ENCODE results near the gene TCF4.

DNA sequence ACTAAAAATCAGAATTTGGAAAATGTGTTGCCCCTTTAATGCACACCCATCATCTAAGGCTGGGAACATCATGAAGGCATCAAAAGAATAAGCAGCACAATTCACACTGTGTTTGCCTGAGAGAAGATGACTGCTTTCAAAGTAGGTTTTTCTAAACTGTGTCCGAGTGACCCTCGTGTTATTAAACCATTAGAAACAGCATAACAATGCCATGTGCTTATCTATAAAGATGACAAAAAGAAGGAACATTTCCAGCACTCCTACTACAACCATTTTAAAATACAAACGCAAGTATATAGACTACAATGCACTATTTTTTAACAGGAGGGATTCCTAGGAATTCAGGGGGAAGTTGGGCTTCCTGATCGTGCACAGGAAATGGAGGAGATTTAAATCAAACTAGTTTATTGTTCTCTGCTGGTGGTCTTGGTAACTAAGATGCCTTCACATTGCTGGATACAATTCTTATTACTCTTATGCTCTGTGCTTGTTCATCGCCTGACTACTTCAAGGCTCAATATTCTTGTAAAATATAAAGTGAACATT is 322.8 kb downstream of the TCF4 start:
- TF ChIP-seq EZH2 (IDR thresholded peaks at IDR 0.05; ENCODE audit: low read length): no peak
- TF ChIP-seq, protein P1, sequence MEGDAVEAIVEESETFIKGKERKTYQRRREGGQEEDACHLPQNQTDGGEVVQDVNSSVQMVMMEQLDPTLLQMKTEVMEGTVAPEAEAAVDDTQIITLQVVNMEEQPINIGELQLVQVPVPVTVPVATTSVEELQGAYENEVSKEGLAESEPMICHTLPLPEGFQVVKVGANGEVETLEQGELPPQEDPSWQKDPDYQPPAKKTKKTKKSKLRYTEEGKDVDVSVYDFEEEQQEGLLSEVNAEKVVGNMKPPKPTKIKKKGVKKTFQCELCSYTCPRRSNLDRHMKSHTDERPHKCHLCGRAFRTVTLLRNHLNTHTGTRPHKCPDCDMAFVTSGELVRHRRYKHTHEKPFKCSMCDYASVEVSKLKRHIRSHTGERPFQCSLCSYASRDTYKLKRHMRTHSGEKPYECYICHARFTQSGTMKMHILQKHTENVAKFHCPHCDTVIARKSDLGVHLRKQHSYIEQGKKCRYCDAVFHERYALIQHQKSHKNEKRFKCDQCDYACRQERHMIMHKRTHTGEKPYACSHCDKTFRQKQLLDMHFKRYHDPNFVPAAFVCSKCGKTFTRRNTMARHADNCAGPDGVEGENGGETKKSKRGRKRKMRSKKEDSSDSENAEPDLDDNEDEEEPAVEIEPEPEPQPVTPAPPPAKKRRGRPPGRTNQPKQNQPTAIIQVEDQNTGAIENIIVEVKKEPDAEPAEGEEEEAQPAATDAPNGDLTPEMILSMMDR (optimal IDR thresholded peaks at IDR 0.05 in 1 of 3, IDR thresholded peaks at IDR 0.05 in 1 of 3, conservative IDR thresholded peaks at IDR 0.05 in 1 of 3; ENCODE audit: extremely low read depth in 1 of 3, insufficient read depth in 2 of 3, low read length in 3 of 3): no peak

Data from keratinocyte (primary cell).